Pancreas (tissue), 10 donors: Measurements from ENCODE around the gene ACE2. TPM values are rescaled to one million over a fixed set of nuclear protein-coding genes. Genes with fewer than 3 reads are reported as not detected.
"Not testable (repeated sequence)": the region's sequence is repeated elsewhere in the genome, so short reads cannot be mapped to it uniquely, and the experiment has no call there.

ENCODE experiments used
- ATAC-seq, 4 donors: fragments of 200-7000 bp; cut with Tn5 transposase; one replicate each; pipeline versions ENCODE4 v1.8.0 to v1.9.1; 2020; ENCODE audit warnings: mild to moderate bottlenecking in 4 of 4, moderate library complexity in 4 of 4
- DNase-seq, 6 donors: peaks; one replicate each; pipeline ENCODE4 v3.0.0-alpha.2; 2020
- FAIRE-seq: peaks from 2 replicates; lab custom pipeline; 2012; peaks lifted over from hg19 to GRCh38; lab: Jason Lieb, UNC
- H3K27ac ChIP-seq, 4 donors: fragments of 200-600 bp; sonication (generic); 1 replicate in 3 of 4; 2 replicates in 1 of 4; pipeline versions ENCODE4 v1.5.0 to v1.8.0; 2020
- H3K27me3 ChIP-seq, 4 donors: fragments of 200-600 bp; one replicate each; pipeline ENCODE4 v1.8.0; 2021
- H3K36me3 ChIP-seq, 3 donors: fragments of 200-600 bp; sonication (generic) in 1 of 3; one replicate each; pipeline versions ENCODE4 v1.5.0 to v1.8.0; 2020 to 2021
- H3K4me1 ChIP-seq, 3 donors: fragments of 200-600 bp; one replicate each; pipeline ENCODE4 v1.8.0; 2021
- H3K4me3 ChIP-seq, 4 donors: fragments of 200-600 bp; sonication (generic) in 2 of 4; one replicate each; pipeline versions ENCODE4 v1.5.0 to v1.8.0; 2020 to 2021
- H3K9me3 ChIP-seq, 4 donors: fragments of 200-600 bp; one replicate each; pipeline ENCODE4 v1.8.0; 2021
- WGBS, 2 donors: extraction: QIAGEN DNeasy Blood & Tissue Kit; methylation state at CpG; one replicate each; pipeline ENCODE4 v1.1.7; 2013; 5-methylcytosine and 5-hydroxymethylcytosine counted together
- intact Hi-C, 3 donors: fragments of 100-400 bp; cut with DNase I; formaldehyde crosslinking; loops; one replicate each; pipeline versions ENCODE4 v1.11.1 to v1.14.2; 2022
- polyA plus RNA-seq, 2 donors: library from polyadenylated mRNA; stranded (reverse); fragments of 200-250 nt; gene quantifications; one replicate each; pipeline ENCODE4 v1.2.3, GENCODE V29; 2013
- total RNA-seq, 6 donors: library from RNA; stranded (reverse); fragmentation: NEBNext Ultra II Directional in 4 of 6; extraction: Animal tissue kit (Norgen Biotek cat#: 25700) in 4 of 6; gene quantifications; one replicate each; pipeline versions ENCODE4 v1.2.1 to v1.2.4, GENCODE V29; 2021 to 2023
- TF ChIP-seq, protein P1 (sequence below), 4 donors: fragments of 200-600 bp; sonication (generic) in 3 of 4; IDR thresholded peaks; one replicate each; pipeline versions ENCODE4 v1.5.0 to v1.8.0; 2021; ENCODE audit warnings: antibody characterized with exemption in 4 of 4
- donor health status: healthy with polysubstance abuse.
- donor health status: DM: no; HTN: no; CAD: no; lungs with moderate emphysema.
- donor health status: DM: no; HTN: no; CAD: no.
- donor health status: control.
- donor health status: control.
- donor health status: Bipolar disorder and iron deficiency.
- donor health status: DM: yes; HTN: yes; CAD: no.
- donor health status: DM: no; HTN: no; CAD: no.
- donor health status: DM: no; HTN: no; CAD: no.
- donor health status: DM: yes; HTN: yes; CAD: no.

The ACE2 gene
- total RNA-seq (1 to 10 TPM in 4 of 6 donors, under 1 TPM in 2; 0.63 to 3.4 (median 2.0) TPM), polyA plus RNA-seq (1 to 10 TPM in 1 of 2 donors, under 1 TPM in 1; 0.49 to 2.6 TPM)

DNA sequence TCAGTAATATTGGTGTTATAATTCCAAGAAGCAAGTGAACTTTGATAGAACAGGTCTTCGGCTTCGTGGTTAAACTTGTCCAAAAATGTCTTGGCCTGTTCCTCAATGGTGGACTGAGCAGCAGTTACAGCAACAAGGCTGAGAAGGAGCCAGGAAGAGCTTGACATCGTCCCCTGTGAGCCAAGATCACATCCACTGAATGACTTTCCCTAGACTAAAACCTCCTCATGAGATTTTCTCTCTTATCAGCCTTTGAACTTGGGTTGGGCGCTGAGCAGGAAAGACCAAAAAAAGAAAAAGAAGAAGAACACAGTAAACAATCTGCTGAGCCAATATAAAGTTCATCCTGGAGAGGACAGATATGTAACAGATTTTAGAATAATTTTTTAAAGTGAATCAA, at the start of gene ACE2:
ACE2 (minus strand) TSS at position 216 of the 400 bp plus-strand sequence; CDS start at position 167, 49 bp downstream.
- intact Hi-C loops = no loop called here
- Histone ChIP-seq H3K27ac (no peak within 1 kb of the TSS), H3K36me3 (no peaks in the 10 kb centered on the region), H3K4me3 (no peak within 1 kb of the TSS), H3K27me3 (peaks cover 0 to 27% (median 0%) of the 10 kb centered on the region in 4 donors), H3K9me3 (no peaks in the 10 kb centered on the region), H3K4me1 (no peaks in the 10 kb centered on the region)
- no peak for ATAC-seq
- DNase-seq = no peak
- TF ChIP-seq, protein P1, sequence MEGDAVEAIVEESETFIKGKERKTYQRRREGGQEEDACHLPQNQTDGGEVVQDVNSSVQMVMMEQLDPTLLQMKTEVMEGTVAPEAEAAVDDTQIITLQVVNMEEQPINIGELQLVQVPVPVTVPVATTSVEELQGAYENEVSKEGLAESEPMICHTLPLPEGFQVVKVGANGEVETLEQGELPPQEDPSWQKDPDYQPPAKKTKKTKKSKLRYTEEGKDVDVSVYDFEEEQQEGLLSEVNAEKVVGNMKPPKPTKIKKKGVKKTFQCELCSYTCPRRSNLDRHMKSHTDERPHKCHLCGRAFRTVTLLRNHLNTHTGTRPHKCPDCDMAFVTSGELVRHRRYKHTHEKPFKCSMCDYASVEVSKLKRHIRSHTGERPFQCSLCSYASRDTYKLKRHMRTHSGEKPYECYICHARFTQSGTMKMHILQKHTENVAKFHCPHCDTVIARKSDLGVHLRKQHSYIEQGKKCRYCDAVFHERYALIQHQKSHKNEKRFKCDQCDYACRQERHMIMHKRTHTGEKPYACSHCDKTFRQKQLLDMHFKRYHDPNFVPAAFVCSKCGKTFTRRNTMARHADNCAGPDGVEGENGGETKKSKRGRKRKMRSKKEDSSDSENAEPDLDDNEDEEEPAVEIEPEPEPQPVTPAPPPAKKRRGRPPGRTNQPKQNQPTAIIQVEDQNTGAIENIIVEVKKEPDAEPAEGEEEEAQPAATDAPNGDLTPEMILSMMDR (IDR thresholded peaks at IDR 0.05) = no peak
- WGBS, 2 donors = 68 to 69% methylated on average over 4 of the region's 4 CpGs
- peak; percentile 5 for FAIRE-seq

DNA sequence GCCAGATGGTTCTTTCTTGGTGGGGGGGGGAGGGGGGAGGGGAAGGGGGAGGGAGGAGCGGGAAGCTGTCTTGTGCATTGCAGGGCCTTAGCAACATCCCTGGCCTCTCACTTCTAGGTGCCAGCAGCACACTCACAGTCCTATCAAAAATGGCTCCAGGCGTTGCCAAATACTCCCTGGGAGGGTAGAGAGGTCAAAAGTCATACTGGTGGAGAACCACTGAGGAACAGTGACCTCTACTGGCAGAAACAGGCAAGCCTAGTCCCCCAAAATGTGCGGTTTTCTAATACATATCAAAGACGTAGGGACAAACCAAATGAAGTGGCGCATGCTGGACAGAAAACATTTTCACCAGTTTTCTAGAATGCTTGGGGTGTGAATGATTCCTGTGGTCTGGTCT, 46.8 kb upstream of the ACE2 start:
- H3K9me3 ChIP-seq, H3K4me1 ChIP-seq, DNase-seq, H3K4me3 ChIP-seq, FAIRE-seq, H3K27ac ChIP-seq, H3K36me3 ChIP-seq: not testable (repeated sequence)
- intact Hi-C loops = loop anchor here in 1 of 3 donors (10.0 kb wide), 1 partner anchor 73 kb away; no protein-coding TSS in a partner anchor
- H3K27me3 ChIP-seq = peaks cover 0 to 22% (median 0%) of the 10 kb centered on the region in 4 donors
- ATAC-seq = peak; percentile 38 to 73 (median 60)
- no CpG with 5 or more reads among the region's 5 CpGs for WGBS, 2 donors

DNA sequence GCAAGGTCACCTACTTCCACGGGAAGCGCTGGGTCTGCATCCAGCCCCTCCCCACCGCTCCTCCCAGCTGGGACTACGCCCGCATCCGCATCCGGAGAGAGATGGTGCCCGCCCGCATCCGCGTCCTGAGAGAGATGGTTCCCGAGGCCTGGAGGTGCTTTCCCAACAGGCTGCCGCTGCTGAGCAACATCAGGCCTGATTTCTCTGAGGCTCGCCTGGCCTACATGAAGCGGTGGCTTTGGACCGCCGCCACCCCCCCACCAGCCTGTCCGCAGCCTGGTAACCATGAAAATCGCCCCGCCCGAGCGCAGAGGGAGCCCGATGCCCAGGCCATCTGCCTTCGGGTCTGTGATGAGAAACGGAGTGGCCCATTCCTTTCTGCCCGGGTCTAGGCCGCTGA, 45.8 kb upstream of the ACE2 start:
- Histone ChIP-seq H3K36me3 (no peaks in the 10 kb centered on the region), H3K27ac (no peak overlapping the region), H3K9me3 (no peaks in the 10 kb centered on the region), H3K4me3 (no peak overlapping the region), H3K27me3 (peaks cover 0 to 19% (median 0%) of the 10 kb centered on the region in 4 donors), H3K4me1 (no peaks in the 10 kb centered on the region)
- intact Hi-C loops = loop anchor here in 1 of 3 donors (10.0 kb wide), 1 partner anchor 72 kb away; no protein-coding TSS in a partner anchor
- WGBS, 2 donors = 85 to 96% methylated on average over 27 of the region's 27 CpGs
- TF ChIP-seq, protein P1 (IDR thresholded peaks at IDR 0.05) = no peak
- DNase-seq (peak in 1 of 6 donors; percentile 54), ATAC-seq (no peak), FAIRE-seq (no peak)

DNA sequence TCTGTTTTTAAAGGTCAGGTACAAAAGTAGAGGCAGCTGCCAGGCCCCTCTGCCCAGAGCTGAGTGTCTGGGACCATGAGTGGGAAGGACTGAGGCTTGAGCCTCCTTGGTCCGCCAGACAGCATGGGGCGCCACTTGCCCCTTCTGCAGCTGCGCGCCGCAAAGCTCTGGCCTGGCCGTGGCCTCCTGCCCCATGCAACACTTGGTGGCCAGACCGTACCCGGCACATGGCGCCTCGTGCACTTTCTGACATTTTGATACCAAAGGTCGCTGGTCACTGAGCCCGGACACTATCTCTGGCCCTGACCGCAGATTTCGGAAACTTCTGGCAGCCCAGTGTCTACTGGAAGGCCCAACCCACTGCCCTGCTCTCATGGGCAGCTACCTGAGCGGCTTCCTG, 45.3 kb upstream of the ACE2 start:
- FAIRE-seq = no peak
- TF ChIP-seq, protein P1 (IDR thresholded peaks at IDR 0.05) = no peak
- WGBS, 2 donors = 82 to 87% methylated on average over 15 of the region's 15 CpGs
- ATAC-seq = no peak
- peaks cover 0 to 19% (median 0%) of the 10 kb centered on the region in 4 donors for H3K27me3 ChIP-seq
- H3K4me3 ChIP-seq = no peak overlapping the region
- intact Hi-C loops = loop anchor here in 1 of 3 donors (10.0 kb wide), 1 partner anchor 71 kb away; no protein-coding TSS in a partner anchor
- peak in 1 of 6 donors; percentile 57 for DNase-seq
- no peaks in the 10 kb centered on the region for H3K36me3 ChIP-seq
- H3K4me1 ChIP-seq = no peaks in the 10 kb centered on the region
- no peak overlapping the region for H3K27ac ChIP-seq
- H3K9me3 ChIP-seq = no peaks in the 10 kb centered on the region

DNA sequence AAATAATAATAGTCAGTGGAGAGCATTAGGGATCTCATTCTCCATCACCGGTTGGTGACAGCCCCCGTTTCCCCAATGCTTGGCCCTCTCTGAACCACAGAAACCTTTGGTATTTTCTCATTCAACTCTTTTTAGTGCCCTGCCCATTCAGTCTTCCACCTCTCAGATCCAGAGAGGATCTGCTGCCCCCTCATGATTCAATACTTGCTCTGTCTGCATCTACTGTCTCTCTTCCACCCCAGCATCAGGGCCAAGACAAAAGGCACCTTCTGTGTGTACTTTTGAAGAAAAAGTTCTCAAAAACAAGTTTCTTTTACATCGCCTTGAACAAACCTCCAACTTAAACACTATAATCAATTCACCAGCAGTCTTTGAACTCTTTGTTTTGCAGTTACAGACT, 44.5 kb upstream of the ACE2 start:
- Histone ChIP-seq H3K36me3 (no peaks in the 10 kb centered on the region), H3K4me3 (no peak overlapping the region), H3K27ac (no peak overlapping the region), H3K4me1 (no peaks in the 10 kb centered on the region), H3K9me3 (no peaks in the 10 kb centered on the region), H3K27me3 (peaks cover 0 to 14% (median 0%) of the 10 kb centered on the region in 4 donors)
- ATAC-seq = no peak
- intact Hi-C loops = loop anchor here in 1 of 3 donors (10.0 kb wide), 1 partner anchor 70 kb away; no protein-coding TSS in a partner anchor
- TF ChIP-seq, protein P1 (IDR thresholded peaks at IDR 0.05) = no peak
- no peak for DNase-seq
- WGBS, 2 donors = 84 to 97% methylated on average over 3 of the region's 3 CpGs
- no peak for FAIRE-seq
